Measurements from ENCODE around the gene HMMR.

DNA sequence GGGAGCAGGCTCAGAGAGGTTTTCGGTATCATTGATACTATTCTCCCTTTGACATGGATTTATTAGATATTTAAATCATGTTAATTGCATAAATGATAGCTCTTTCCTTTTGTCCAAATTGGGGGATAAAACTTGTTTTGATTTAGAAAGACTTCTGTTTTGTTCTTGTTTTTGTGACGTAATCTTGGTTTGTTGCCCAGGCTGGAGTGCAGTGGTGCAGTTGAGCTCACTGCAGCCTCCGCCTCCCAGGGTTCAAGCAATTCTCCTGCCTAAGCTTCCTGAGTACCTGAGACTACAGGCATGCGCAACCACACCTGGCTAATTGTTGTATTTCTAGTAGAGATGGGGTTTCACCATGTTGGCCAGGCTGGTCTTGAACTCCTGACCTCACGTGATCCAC is 52.1 kb downstream of the HMMR start:
- TF ChIP-seq, protein P1, sequence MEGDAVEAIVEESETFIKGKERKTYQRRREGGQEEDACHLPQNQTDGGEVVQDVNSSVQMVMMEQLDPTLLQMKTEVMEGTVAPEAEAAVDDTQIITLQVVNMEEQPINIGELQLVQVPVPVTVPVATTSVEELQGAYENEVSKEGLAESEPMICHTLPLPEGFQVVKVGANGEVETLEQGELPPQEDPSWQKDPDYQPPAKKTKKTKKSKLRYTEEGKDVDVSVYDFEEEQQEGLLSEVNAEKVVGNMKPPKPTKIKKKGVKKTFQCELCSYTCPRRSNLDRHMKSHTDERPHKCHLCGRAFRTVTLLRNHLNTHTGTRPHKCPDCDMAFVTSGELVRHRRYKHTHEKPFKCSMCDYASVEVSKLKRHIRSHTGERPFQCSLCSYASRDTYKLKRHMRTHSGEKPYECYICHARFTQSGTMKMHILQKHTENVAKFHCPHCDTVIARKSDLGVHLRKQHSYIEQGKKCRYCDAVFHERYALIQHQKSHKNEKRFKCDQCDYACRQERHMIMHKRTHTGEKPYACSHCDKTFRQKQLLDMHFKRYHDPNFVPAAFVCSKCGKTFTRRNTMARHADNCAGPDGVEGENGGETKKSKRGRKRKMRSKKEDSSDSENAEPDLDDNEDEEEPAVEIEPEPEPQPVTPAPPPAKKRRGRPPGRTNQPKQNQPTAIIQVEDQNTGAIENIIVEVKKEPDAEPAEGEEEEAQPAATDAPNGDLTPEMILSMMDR (IDR thresholded peaks at IDR 0.05; ENCODE audit: low read length): no peak
- TF ChIP-seq EZH2 (optimal IDR thresholded peaks at IDR 0.05; ENCODE audit: low read depth, low read length): no peak
